GM18499 (cell line): Measurements from ENCODE around the gene SLC12A1.
"Not testable (repeated sequence)": the region's sequence is repeated elsewhere in the genome, so short reads cannot be mapped to it uniquely, and the experiment has no call there.

Experiments used
- ATAC-seq: cut with Tn5 transposase; IDR thresholded peaks from one replicate; pipeline ENCODE4 v1.9.1; 2021; ENCODE audit warnings: moderate number of reproducible peaks; ENCODE audit not compliant: insufficient read depth, unreplicated experiment

The SLC12A1 gene

GRCh38 chr15:48300038-48300437 is 93.9 kb downstream of the SLC12A1 start:
- no peak for ATAC-seq

- no peak for ATAC-seq
Observed at GRCh38 chr15:48304398-48304797, 98.3 kb downstream of the SLC12A1 start.

GRCh38 chr15:48306639-48307038 is 100.5 kb downstream of the SLC12A1 start:
- ATAC-seq, result no peak

- ATAC-seq, result no peak
Observed at GRCh38 chr15:48307586-48307985, 101.5 kb downstream of the SLC12A1 start.

GRCh38 chr15:48309740-48310139 is 103.6 kb downstream of the SLC12A1 start:
- no peak for ATAC-seq

- ATAC-seq, result no peak
Observed at GRCh38 chr15:48313216-48313615, 107.1 kb downstream of the SLC12A1 start.

GRCh38 chr15:48315041-48315440 is 108.9 kb downstream of the SLC12A1 start:
- ATAC-seq, result no peak

GRCh38 chr15:48317221-48317620 is 111.1 kb downstream of the SLC12A1 start:
- ATAC-seq, result no peak

- no peak for ATAC-seq
Observed at GRCh38 chr15:48318131-48318530, 112.0 kb downstream of the SLC12A1 start.

- no peak for ATAC-seq
Observed at GRCh38 chr15:48323294-48323693, 117.2 kb downstream of the SLC12A1 start.

GRCh38 chr15:48324949-48325348 is 118.8 kb downstream of the SLC12A1 start:
- ATAC-seq, result no peak

- ATAC-seq, result no peak
Observed at GRCh38 chr15:48325400-48325799, 119.3 kb downstream of the SLC12A1 start.

- ATAC-seq, result not testable (repeated sequence)
Observed at GRCh38 chr15:48326180-48326579, 120.1 kb downstream of the SLC12A1 start.

GRCh38 chr15:48330105-48330785 is 124.1 kb downstream of the SLC12A1 start:
- no peak for ATAC-seq

- ATAC-seq, result peak; percentile 58
Observed at GRCh38 chr15:48330855-48331795, 125.0 kb downstream of the SLC12A1 start, which contains the start of gene DUT. Gene DUT, plus strand, starts transcription at chr15:48331429. Its CDS starts 87 bp downstream, at chr15:48331516.

- ATAC-seq, result peak; percentile 5
Observed at GRCh38 chr15:48331796-48332641, 125.9 kb downstream of the SLC12A1 start.

- no peak for ATAC-seq
Observed at GRCh38 chr15:48332642-48333034, 126.5 kb downstream of the SLC12A1 start.

GRCh38 chr15:48333540-48333939 is 127.4 kb downstream of the SLC12A1 start:
- ATAC-seq, result no peak

- ATAC-seq, result no peak
Observed at GRCh38 chr15:48334260-48334659, 128.2 kb downstream of the SLC12A1 start.

- ATAC-seq, result no peak
Observed at GRCh38 chr15:48336940-48337339, 130.8 kb downstream of the SLC12A1 start.
